D721Med (cell line): Measurements from ENCODE around the gene RSPO4.

Experiments
- DNase-seq: peaks from one replicate; pipeline ENCODE4 v3.0.0; 2011; ENCODE audit warnings: low spot score; ENCODE audit not compliant: insufficient read length
- FAIRE-seq: peaks from 2 replicates; lab custom pipeline; 2011; peaks lifted over from hg19 to GRCh38; lab: Jason Lieb, UNC
- TF ChIP-seq, protein P1 (sequence below): IDR thresholded peaks from 2 replicates; pipeline ENCODE4 v1.5.1; 2012; ENCODE audit warnings: mild to moderate bottlenecking, control low read depth; ENCODE audit not compliant: insufficient read depth; ENCODE audit errors: missing control alignments

The RSPO4 gene

DNA sequence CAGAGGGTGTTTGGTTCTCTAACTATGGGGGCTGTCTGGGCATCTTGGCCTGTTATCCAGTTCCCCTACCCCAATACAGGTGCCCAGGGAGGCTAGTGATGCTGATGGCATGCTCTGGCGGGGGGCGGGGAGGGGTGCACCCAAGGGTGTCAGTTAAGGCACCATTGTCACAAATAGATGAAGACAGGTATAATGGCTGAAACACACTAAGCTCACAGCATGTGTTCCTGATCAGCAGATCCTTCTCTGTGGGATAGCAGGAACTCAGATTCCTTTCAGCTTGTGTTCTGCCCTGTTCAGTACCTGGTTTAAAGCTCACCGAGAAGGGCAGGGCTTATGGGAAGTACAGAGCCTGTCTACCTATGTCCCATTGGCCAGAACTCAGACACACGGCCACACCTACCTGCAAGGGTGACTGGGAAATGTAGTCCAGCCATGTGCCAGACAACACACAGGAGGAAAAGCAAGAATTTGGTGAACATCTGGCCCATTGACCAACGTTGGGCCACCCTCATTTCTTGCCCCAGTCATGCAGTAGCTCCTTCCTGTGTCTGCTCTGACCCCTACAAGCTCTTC, 3.4 kb upstream of the RSPO4 start:
- FAIRE-seq (no peak), DNase-seq (no peak)
- TF ChIP-seq, protein P1, sequence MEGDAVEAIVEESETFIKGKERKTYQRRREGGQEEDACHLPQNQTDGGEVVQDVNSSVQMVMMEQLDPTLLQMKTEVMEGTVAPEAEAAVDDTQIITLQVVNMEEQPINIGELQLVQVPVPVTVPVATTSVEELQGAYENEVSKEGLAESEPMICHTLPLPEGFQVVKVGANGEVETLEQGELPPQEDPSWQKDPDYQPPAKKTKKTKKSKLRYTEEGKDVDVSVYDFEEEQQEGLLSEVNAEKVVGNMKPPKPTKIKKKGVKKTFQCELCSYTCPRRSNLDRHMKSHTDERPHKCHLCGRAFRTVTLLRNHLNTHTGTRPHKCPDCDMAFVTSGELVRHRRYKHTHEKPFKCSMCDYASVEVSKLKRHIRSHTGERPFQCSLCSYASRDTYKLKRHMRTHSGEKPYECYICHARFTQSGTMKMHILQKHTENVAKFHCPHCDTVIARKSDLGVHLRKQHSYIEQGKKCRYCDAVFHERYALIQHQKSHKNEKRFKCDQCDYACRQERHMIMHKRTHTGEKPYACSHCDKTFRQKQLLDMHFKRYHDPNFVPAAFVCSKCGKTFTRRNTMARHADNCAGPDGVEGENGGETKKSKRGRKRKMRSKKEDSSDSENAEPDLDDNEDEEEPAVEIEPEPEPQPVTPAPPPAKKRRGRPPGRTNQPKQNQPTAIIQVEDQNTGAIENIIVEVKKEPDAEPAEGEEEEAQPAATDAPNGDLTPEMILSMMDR, result no peak

DNA sequence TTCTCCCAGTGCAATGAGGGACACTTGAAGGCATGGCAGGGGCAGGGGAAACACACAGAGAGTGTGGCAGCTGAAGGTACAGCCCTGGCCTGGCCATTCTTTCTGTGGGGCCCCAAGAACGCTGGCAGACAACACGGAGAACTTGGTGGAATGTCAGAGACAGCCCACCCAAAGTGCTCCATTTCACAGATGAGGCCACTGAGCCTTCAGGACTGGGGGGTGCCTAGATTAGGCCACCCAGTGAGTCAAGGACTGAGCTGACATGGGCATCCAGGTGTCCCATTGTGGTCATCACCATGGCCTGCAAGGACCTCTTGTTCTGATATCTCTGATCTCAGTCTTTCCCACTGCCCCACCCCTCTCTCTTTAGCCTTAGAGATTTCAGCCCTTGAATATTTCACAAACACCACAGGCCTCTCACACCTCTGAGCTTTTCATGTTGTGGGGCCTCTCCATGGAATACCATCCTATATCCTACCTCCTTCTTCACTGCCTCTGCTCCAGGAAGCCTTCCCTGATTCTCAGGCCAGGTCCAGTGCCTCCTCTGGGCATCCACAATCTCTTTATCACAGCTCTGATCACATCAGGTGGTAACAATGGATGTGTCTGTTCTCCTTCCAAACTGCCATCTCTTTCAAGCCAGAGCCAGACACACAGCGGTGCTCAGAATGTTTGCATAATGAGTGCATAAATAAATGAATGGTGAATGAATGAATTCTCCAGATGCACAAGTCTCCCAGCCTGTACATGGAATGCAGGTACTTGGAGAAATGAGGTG, 2.0 kb upstream of the RSPO4 start:
- DNase-seq (no peak), FAIRE-seq (no peak)
- TF ChIP-seq, protein P1, result no peak

DNA sequence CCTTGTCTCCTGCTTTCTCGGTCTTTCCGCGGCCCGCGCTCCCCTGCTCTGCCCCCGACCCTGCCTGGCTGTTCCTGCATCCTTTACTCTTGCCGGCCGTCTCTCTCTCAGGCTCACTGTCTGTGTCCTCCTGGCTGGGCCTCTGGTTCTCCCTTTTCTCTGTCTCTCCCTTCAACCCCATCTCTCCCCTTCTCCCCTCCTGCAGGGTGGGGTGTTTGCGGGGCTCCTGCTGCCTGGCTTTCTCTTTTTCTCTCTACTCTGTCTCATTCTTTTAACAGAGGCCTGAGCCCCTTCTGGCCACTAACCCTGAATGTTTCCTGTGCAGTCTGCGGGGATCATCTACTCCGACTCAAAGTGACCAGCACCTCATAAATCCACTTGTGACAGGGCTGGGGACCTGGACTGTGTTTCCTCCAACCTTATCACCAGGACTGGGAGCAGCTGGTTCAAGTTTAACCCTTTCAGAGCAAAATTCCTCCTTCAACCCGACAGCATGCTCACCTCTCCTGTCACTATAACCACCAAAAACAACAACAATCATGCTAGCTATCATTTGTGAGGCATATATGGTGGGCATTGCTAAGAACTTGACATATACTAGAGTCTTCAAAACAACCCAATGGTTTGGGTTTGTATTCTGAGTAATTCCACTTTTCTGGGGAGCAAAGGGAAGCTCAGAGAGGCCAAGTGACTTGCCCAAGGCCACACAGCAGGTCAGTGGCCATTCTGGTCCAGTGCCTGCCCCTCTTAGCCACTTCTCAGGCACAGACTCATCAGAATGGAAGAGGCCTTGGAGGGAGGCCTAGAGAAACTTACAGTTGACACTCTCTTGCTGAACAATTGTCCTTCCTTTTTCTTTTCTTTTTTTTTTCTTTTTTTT, 811 bp upstream of the RSPO4 start:
- FAIRE-seq, result no peak

DNA sequence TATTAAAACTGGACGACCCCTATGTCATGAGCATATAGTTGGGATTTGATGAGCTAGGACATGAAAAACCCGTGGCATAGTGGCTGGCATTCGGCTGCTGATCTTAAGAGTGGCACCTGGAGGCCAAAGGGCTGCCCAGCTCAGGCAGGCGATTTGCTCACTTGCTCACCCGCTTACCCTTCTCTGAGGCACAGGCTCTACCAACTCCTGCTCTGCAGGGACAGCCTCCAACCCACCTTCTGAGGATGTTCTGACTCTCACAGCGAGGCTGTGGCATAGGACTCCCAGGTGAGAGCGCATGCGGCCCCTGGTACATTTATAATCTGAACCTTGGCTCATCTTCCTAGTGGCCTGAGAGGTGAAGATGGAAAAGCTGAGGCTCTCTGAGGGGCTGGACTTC, 995 bp downstream of the RSPO4 start:
- DNase-seq, result no peak
- TF ChIP-seq, protein P1, result no peak

More for the DNA sequence above, 811 bp upstream of the RSPO4 start:
- no peak for DNase-seq
- TF ChIP-seq, protein P1, result no peak

DNA sequence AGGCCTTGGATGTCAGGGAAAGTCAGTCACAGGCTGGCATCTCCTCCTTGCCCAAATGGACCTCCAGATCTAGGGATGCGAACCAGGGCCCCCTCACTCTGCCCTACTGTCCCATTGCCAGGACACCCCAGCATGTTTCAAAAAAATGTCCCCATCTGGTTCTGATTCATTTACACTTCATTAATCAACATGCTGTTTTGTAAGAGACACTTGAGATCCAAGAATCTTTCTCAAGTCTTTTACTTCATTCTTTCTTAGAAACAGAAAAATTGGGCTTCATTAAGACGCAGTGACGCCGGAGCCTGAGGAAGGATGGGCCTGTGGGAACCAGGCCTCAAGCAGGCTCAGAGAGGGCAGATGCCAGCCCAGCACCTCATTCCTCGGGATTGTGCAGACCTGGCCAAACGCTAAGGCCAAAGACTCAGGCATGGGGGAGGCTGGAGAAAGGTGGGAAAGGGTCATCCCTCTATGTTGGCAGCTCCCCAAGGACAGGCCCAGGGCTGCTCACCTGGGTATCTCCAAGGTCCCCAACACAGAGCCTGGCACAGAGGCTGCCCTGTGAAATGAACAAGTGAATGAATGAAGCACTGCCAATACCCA, 3.8 kb downstream of the RSPO4 start:
- FAIRE-seq (no peak), DNase-seq (no peak)
- TF ChIP-seq, protein P1, result no peak

More for the DNA sequence above, 995 bp downstream of the RSPO4 start:
- no peak for FAIRE-seq

DNA sequence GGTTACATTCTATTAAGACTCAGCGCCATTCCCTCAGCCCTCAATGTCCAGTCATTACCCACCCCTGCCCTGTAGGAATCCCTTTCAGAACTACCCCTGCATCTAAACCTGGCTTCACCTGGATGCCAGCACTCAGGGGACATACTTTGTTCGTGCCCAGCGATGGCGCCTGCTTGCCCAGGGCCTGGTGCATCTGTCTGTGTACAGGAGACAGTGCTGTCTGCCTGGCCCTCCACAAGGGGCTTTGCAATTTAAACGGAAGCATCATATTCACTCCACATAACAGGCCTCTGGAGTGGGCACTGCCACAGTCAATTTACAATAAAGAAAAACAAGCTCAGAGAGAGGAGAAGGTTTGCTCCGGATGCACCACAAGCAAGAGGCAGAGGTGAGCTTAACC, 4.6 kb downstream of the RSPO4 start:
- FAIRE-seq (no peak), DNase-seq (no peak)
- TF ChIP-seq, protein P1, result no peak
